Measurements from ENCODE around the gene RIN3. TPM values are rescaled to one million over a fixed set of nuclear protein-coding genes. Genes with fewer than 3 reads are reported as not detected.

Gene RIN3
- total RNA-seq, 1 donor from 2014 or later = 28.0 TPM

DNA sequence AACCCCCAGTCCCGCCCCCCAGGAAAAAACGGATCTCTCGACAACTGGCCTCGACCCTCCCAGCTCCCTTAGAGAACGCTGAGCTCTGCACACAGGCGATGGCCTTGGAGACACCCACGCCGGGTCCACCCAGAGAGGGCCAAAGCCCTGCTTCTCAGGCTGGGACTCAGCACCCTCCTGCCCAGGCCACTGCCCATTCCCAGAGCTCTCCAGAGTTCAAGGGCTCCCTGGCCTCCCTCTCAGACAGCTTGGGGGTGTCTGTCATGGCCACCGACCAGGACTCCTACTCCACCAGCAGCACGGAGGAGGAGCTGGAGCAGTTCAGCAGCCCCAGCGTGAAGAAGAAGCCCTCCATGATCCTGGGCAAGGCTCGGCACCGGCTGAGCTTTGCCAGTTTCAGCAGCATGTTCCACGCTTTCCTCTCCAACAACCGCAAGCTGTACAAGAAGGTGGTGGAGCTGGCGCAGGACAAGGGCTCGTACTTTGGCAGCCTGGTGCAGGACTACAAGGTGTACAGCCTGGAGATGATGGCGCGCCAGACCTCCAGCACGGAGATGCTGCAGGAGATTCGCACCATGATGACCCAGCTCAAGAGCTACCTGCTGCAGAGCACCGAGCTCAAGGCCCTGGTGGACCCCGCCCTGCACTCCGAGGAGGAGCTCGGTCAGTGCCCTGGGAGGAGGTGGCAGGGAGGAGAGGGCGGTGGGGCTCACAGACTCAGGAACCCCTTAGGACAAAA is 139.0 kb downstream of the RIN3 start:
- DNase-seq (ENCODE audit: low read depth) (no peak), FAIRE-seq (no peak)
- Mint-ChIP-seq H3K36me3 (ENCODE audit: low read depth, unreplicated experiment) (peaks cover 27% of the 10 kb centered on the region), H3K9me3 (ENCODE audit: unreplicated experiment) (peaks cover 2% of the 10 kb centered on the region), H3K27me3 (ENCODE audit: low read depth, unreplicated experiment) (peaks cover 2% of the 10 kb centered on the region), H3K27ac (ENCODE audit: unreplicated experiment) (no peak overlapping the region), H3K4me1 (ENCODE audit: low read depth, unreplicated experiment) (peaks cover 8% of the 10 kb centered on the region), H3K4me3 (ENCODE audit: unreplicated experiment) (no peak overlapping the region)
- Histone ChIP-seq H3K9me3 (ENCODE audit: insufficient read depth, low read depth, low read length) (no peaks in the 10 kb centered on the region), H3K27me3 (ENCODE audit: insufficient read depth, low read length) (no peaks in the 10 kb centered on the region), H4K20me1 (ENCODE audit: insufficient read depth, low read length) (peaks cover 5% of the 10 kb centered on the region), H3K36me3 (ENCODE audit: insufficient read depth, low read length) (no peaks in the 10 kb centered on the region), H3K4me2 (ENCODE audit: low read length) (no peak overlapping the region), H3K4me1 (ENCODE audit: insufficient read depth, low read length) (peaks cover 6% of the 10 kb centered on the region), H3K79me2 (ENCODE audit: insufficient read depth, low read length) (no peaks in the 10 kb centered on the region), H3K27ac (ENCODE audit: low read depth, low read length) (no peak overlapping the region), H3K4me3 (ENCODE audit: insufficient read depth, low read depth, low read length) (no peak overlapping the region), H2AFZ (ENCODE audit: low read depth, low read length) (no peak overlapping the region), H3K9ac (ENCODE audit: low read length) (no peak overlapping the region)
- TF ChIP-seq, protein P1, sequence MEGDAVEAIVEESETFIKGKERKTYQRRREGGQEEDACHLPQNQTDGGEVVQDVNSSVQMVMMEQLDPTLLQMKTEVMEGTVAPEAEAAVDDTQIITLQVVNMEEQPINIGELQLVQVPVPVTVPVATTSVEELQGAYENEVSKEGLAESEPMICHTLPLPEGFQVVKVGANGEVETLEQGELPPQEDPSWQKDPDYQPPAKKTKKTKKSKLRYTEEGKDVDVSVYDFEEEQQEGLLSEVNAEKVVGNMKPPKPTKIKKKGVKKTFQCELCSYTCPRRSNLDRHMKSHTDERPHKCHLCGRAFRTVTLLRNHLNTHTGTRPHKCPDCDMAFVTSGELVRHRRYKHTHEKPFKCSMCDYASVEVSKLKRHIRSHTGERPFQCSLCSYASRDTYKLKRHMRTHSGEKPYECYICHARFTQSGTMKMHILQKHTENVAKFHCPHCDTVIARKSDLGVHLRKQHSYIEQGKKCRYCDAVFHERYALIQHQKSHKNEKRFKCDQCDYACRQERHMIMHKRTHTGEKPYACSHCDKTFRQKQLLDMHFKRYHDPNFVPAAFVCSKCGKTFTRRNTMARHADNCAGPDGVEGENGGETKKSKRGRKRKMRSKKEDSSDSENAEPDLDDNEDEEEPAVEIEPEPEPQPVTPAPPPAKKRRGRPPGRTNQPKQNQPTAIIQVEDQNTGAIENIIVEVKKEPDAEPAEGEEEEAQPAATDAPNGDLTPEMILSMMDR (IDR thresholded peaks at IDR 0.05; ENCODE audit: insufficient read depth, low read depth, low read length) = no peak
- TF ChIP-seq EZH2 (IDR thresholded peaks at IDR 0.05; ENCODE audit: insufficient read depth, low read length) = no peak

DNA sequence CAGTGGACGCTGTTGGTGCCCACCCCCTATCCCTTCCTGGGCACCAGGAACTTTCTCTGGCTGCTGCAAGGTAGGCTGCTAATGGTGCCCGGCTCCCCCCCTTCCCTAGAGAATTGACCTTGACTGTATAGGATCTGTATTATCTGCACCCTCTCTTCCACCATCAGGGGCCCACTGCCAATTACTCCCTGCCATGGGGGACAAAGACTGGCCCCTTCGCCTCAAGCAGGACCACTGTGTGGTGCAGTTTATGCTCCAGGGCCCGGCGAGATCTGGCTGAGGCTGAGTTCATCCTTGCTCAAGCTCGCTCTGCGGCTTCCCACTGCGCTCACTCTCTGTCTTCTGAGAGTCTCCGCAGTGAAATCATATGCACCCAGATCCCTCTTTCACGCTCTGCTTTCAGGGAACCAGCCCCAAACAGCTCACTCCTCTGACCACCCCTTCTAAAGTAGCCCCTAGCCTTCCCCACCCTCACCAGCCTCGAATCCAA is 139.6 kb downstream of the RIN3 start:
- TF ChIP-seq, protein P1 (IDR thresholded peaks at IDR 0.05; ENCODE audit: insufficient read depth, low read depth, low read length) = no peak
- no peak for TF ChIP-seq EZH2 (IDR thresholded peaks at IDR 0.05; ENCODE audit: insufficient read depth, low read length)
- Histone ChIP-seq H3K9me3 (ENCODE audit: insufficient read depth, low read depth, low read length) (no peaks in the 10 kb centered on the region), H4K20me1 (ENCODE audit: insufficient read depth, low read length) (peaks cover 5% of the 10 kb centered on the region), H3K4me2 (ENCODE audit: low read length) (no peak overlapping the region), H3K27me3 (ENCODE audit: insufficient read depth, low read length) (no peaks in the 10 kb centered on the region), H3K79me2 (ENCODE audit: insufficient read depth, low read length) (no peaks in the 10 kb centered on the region), H3K4me1 (ENCODE audit: insufficient read depth, low read length) (no peaks in the 10 kb centered on the region), H3K4me3 (ENCODE audit: insufficient read depth, low read depth, low read length) (no peak overlapping the region), H3K9ac (ENCODE audit: low read length) (no peak overlapping the region), H3K36me3 (ENCODE audit: insufficient read depth, low read length) (no peaks in the 10 kb centered on the region), H3K27ac (ENCODE audit: low read depth, low read length) (no peak overlapping the region), H2AFZ (ENCODE audit: low read depth, low read length) (no peak overlapping the region)
- no peak for FAIRE-seq
- no peak for DNase-seq (ENCODE audit: low read depth)
- peaks cover 32% of the 10 kb centered on the region for H3K36me3 Mint-ChIP-seq (ENCODE audit: low read depth, unreplicated experiment)
- H3K27me3 Mint-ChIP-seq (ENCODE audit: low read depth, unreplicated experiment) = peaks cover 2% of the 10 kb centered on the region
- H3K4me3 Mint-ChIP-seq (ENCODE audit: unreplicated experiment) = no peak overlapping the region
- no peak overlapping the region for H3K27ac Mint-ChIP-seq (ENCODE audit: unreplicated experiment)
- peaks cover 2% of the 10 kb centered on the region for H3K9me3 Mint-ChIP-seq (ENCODE audit: unreplicated experiment)
- H3K4me1 Mint-ChIP-seq (ENCODE audit: low read depth, unreplicated experiment) = peaks cover 7% of the 10 kb centered on the region

Data from astrocyte (in vitro differentiated cells and primary cell).